HCT116 (cell line): ENCODE results near the gene MIAT.

Experiments used
- ELF1 ChIP-seq: IDR thresholded peaks from 2 replicates; pipeline ENCODE4 v1.6.1; 2012; ENCODE audit warnings: low read depth, borderline replicate concordance
- POLR2A ChIP-seq: IDR thresholded peaks from 2 replicates; pipeline ENCODE4 v1.7.0; 2011; ENCODE audit warnings: borderline replicate concordance; ENCODE audit not compliant: insufficient read depth, insufficient read length; ENCODE audit errors: extremely low read depth
- ZNF274 ChIP-seq: fragments of 200-500 bp; sonication (Bioruptor generic); IDR thresholded peaks from 2 replicates; pipeline ENCODE4 v1.6.1; 2014; ENCODE audit warnings: mild to moderate bottlenecking, low read depth, low read length, inconsistent platforms
- TF ChIP-seq, protein P1 (sequence below), 3 experiments: fragments of 200-600 bp in 1 of 3; sonication (generic) in 1 of 3; IDR thresholded peaks in 2 of 3; conservative IDR thresholded peaks in 1 of 3; 2 replicates each; pipeline ENCODE4 v1.5.1; 2012 to 2017; ENCODE audit warnings: low read depth in 2 of 3, low read length in 2 of 3, antibody characterized with exemption in 1 of 3, borderline replicate concordance in 1 of 3, control low read depth in 1 of 3, mild to moderate bottlenecking in 1 of 3, mixed read lengths in 1 of 3, mixed run types in 1 of 3, moderate library complexity in 1 of 3; ENCODE audit not compliant: insufficient read depth in 1 of 3

DNA sequence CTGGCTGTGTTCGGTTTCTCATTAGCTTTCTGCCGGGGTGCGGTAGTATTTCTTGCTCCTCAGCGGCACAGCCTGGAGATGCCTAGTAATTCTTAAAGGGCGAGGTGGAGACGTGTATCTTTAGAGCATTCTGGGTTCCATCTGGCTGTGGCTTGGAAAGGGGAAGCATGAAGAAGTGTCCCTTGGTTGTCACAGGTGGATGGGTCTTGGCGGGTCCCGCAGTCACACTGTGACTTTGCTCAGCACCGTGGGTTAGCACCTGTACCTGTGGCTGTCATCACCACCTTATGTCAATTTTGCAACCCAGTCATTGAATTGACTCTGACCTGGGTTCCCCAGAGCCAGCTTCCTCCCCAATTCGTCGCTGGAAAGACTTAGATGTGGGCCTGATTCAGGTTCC lies 57.6 kb downstream of the MIAT start:
- TF ChIP-seq ZNF274 = no peak
- TF ChIP-seq ELF1 = no peak
- TF ChIP-seq POLR2A = no peak
- TF ChIP-seq, protein P1, sequence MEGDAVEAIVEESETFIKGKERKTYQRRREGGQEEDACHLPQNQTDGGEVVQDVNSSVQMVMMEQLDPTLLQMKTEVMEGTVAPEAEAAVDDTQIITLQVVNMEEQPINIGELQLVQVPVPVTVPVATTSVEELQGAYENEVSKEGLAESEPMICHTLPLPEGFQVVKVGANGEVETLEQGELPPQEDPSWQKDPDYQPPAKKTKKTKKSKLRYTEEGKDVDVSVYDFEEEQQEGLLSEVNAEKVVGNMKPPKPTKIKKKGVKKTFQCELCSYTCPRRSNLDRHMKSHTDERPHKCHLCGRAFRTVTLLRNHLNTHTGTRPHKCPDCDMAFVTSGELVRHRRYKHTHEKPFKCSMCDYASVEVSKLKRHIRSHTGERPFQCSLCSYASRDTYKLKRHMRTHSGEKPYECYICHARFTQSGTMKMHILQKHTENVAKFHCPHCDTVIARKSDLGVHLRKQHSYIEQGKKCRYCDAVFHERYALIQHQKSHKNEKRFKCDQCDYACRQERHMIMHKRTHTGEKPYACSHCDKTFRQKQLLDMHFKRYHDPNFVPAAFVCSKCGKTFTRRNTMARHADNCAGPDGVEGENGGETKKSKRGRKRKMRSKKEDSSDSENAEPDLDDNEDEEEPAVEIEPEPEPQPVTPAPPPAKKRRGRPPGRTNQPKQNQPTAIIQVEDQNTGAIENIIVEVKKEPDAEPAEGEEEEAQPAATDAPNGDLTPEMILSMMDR (IDR thresholded peaks at IDR 0.05 in 2 of 3, conservative IDR thresholded peaks at IDR 0.05 in 1 of 3; ENCODE audit: borderline replicate concordance in 1 of 3, insufficient read depth in 1 of 3, low read depth in 2 of 3, low read length in 2 of 3) = no peak
